ENCODE data around the gene MAST3. TPM values are rescaled to one million over a fixed set of nuclear protein-coding genes. Genes with fewer than 3 reads are reported as not detected.

MAST3 gene
- total RNA-seq, 2 experiments from 2014 or later: 22.9 to 25.1 TPM

DNA sequence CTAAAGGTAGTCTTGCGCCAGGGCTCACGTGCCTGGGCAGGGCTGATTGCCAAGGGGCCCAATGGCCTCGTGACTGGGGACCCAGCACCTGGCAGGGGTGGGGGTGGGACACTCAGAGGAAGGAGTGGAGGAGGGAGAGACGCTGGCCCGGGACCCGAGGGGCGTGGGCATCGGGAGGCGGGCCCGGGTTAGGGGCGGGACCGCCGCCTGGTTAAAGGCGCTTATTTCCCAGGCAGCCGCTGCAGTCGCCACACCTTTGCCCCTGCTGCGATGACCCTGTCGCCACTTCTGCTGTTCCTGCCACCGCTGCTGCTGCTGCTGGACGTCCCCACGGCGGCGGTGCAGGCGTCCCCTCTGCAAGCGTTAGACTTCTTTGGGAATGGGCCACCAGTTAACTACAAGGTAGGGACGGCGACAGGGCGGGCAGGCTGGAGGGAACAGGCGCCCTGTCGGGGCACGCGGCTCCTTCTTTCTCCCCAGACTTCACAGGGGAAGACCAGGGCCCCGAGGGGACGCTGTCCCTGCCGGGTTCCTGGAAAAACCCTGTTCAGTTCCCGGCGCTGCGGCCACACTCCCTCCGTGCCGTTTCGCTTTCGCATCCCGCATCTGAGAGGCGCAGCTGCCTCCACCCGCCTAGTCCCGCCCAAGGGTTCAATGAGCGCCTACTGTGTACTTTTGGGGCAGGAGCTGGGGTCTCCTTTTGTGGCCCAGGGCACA, 76.2 kb downstream of the MAST3 start, which contains the start of gene IFI30:
TSS of gene IFI30 (plus strand) at position 242 of the 717 bp plus-strand sequence. CDS start at position 271, 29 bp downstream.
- H3K27me3 Mint-ChIP-seq (ENCODE audit: low read depth): no peaks in the 10 kb centered on the region
- ChIA-PET CTCF (interaction anchor here (0.7 to 1.3 kb wide), 6 partner anchors 8 to 61 kb away, joined by 3 to 10 read pairs (median 3); partner anchors contain the start of genes MPV17L2 and PIK3R2), POLR2A (interaction anchor here (0.5 to 1.2 kb wide), 3 partner anchors 16 to 266 kb away, joined by 3 to 4 read pairs (median 3); no protein-coding TSS in a partner anchor)
- H3K27ac Mint-ChIP-seq: peak within 1 kb of the TSS; percentile 86
- peak; percentile 72 for DNase-seq
- H3K36me3 Mint-ChIP-seq (ENCODE audit: low read depth): peaks cover 28% of the 10 kb centered on the region
- H3K4me1 Mint-ChIP-seq (ENCODE audit: low read depth): peaks cover 29% of the 10 kb centered on the region
- no peaks in the 10 kb centered on the region for H3K9me3 Mint-ChIP-seq (ENCODE audit: insufficient read depth)
- H3K4me3 Mint-ChIP-seq: peak within 1 kb of the TSS; percentile 89
- ATAC-seq: peak; percentile 83

GRCh38 chr19:18174983-18175382, 77.4 kb downstream of the MAST3 start:
- H3K27me3 Mint-ChIP-seq (ENCODE audit: low read depth): no peaks in the 10 kb centered on the region
- H3K4me1 Mint-ChIP-seq (ENCODE audit: low read depth): peaks cover 29% of the 10 kb centered on the region
- H3K9me3 Mint-ChIP-seq (ENCODE audit: insufficient read depth): no peaks in the 10 kb centered on the region
- ChIA-PET CTCF (interaction anchor here (0.6 to 1.5 kb wide), 3 partner anchors 13 to 154 kb away, joined by 3 read pairs; no protein-coding TSS in a partner anchor), POLR2A (no interaction called here)
- H3K36me3 Mint-ChIP-seq (ENCODE audit: low read depth): peaks cover 31% of the 10 kb centered on the region
- peak overlapping the region; percentile 89 for H3K4me3 Mint-ChIP-seq
- no peak for DNase-seq
- H3K27ac Mint-ChIP-seq: no peak overlapping the region
- ATAC-seq: no peak

GRCh38 chr19:18176367-18177310, 79.1 kb downstream of the MAST3 start:
- Mint-ChIP-seq H3K36me3 (ENCODE audit: low read depth) (peaks cover 31% of the 10 kb centered on the region), H3K27ac (no peak overlapping the region), H3K27me3 (ENCODE audit: low read depth) (no peaks in the 10 kb centered on the region), H3K4me3 (no peak overlapping the region), H3K4me1 (ENCODE audit: low read depth) (peaks cover 29% of the 10 kb centered on the region), H3K9me3 (ENCODE audit: insufficient read depth) (no peaks in the 10 kb centered on the region)
- ATAC-seq: no peak
- CTCF ChIA-PET: interaction anchor here (1.2 to 1.5 kb wide), 2 partner anchors 15 to 75 kb away, joined by 5 read pairs; no protein-coding TSS in a partner anchor
- POLR2A ChIA-PET: no interaction called here
- no peak for DNase-seq

GRCh38 chr19:18179957-18180356, 82.4 kb downstream of the MAST3 start:
- Mint-ChIP-seq H3K4me3 (no peak overlapping the region), H3K4me1 (ENCODE audit: low read depth) (peaks cover 7% of the 10 kb centered on the region), H3K9me3 (ENCODE audit: insufficient read depth) (no peaks in the 10 kb centered on the region), H3K27me3 (ENCODE audit: low read depth) (no peaks in the 10 kb centered on the region), H3K36me3 (ENCODE audit: low read depth) (peaks cover 25% of the 10 kb centered on the region), H3K27ac (no peak overlapping the region)
- POLR2A ChIA-PET: no interaction called here
- CTCF ChIA-PET: interaction anchor here (1.4 to 1.8 kb wide), 2 partner anchors 72 to 208 kb away, joined by 3 to 6 read pairs; no protein-coding TSS in a partner anchor
- no peak for ATAC-seq
- no peak for DNase-seq

- ChIA-PET CTCF (interaction anchor here (1.3 kb wide), 1 partner anchor 69 kb away, joined by 3 read pairs; no protein-coding TSS in a partner anchor), POLR2A (interaction anchor here (1.2 kb wide), 1 partner anchor 9 kb away, joined by 5 read pairs; the partner anchor contains the start of gene MPV17L2)
- Mint-ChIP-seq H3K27me3 (ENCODE audit: low read depth) (no peaks in the 10 kb centered on the region), H3K9me3 (ENCODE audit: insufficient read depth) (no peaks in the 10 kb centered on the region), H3K27ac (no peak overlapping the region), H3K36me3 (ENCODE audit: low read depth) (peaks cover 4% of the 10 kb centered on the region), H3K4me3 (no peak overlapping the region), H3K4me1 (ENCODE audit: low read depth) (no peaks in the 10 kb centered on the region)
- DNase-seq (no peak), ATAC-seq (no peak)
These were observed 86.0 kb downstream of the MAST3 start for GRCh38 chr19:18183529-18183928.

DNA sequence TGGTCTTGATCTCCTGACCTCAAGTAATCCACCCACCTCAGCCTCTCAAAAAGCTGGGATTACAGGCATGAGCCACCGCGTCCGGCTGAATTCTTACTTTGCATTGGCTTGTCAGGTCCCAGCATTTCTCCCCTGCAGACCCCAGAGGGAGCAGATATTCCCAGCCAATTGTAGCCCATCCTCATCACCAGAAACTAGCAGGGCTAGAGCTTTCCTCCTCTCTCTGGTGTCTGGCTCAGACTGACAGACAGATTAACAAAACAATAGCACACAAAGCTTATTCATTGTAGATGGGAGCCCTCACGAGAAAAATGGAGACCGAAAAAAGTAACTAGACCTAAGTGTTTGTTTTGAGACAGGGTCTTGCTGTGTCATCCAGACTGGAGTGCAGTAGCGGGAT, 88.0 kb downstream of the MAST3 start:
- Mint-ChIP-seq H3K27me3 (ENCODE audit: low read depth) (no peaks in the 10 kb centered on the region), H3K9me3 (ENCODE audit: insufficient read depth) (no peaks in the 10 kb centered on the region), H3K27ac (no peak overlapping the region), H3K4me3 (no peak overlapping the region), H3K36me3 (ENCODE audit: low read depth) (no peaks in the 10 kb centered on the region), H3K4me1 (ENCODE audit: low read depth) (no peaks in the 10 kb centered on the region)
- ATAC-seq: no peak
- POLR2A ChIA-PET: interaction anchor here (1.5 kb wide), 1 partner anchor 95 kb away, joined by 3 read pairs; no protein-coding TSS in a partner anchor
- no peak for DNase-seq
- CTCF ChIA-PET: interaction anchor here (0.7 to 1.4 kb wide), 3 partner anchors 94 to 239 kb away, joined by 3 to 5 read pairs (median 4); no protein-coding TSS in a partner anchor

- Mint-ChIP-seq H3K4me3 (no peak overlapping the region), H3K4me1 (ENCODE audit: low read depth) (peaks cover 26% of the 10 kb centered on the region), H3K36me3 (ENCODE audit: low read depth) (peaks cover 3% of the 10 kb centered on the region), H3K27me3 (ENCODE audit: low read depth) (no peaks in the 10 kb centered on the region), H3K9me3 (ENCODE audit: insufficient read depth) (no peaks in the 10 kb centered on the region), H3K27ac (no peak overlapping the region)
- DNase-seq (no peak), ATAC-seq (no peak)
- POLR2A ChIA-PET: interaction anchor here (1.2 kb wide), 1 partner anchor 16 kb away, joined by 3 read pairs; no protein-coding TSS in a partner anchor
- CTCF ChIA-PET: interaction anchor here (5.4 kb wide), 1 partner anchor 13 kb away, joined by 49 read pairs; the partner anchor contains the start of gene RAB3A
These were observed 92.7 kb downstream of the MAST3 start for GRCh38 chr19:18190278-18190677.

GRCh38 chr19:18191640-18192062, 94.1 kb downstream of the MAST3 start:
- ATAC-seq (no peak), DNase-seq (no peak)
- Mint-ChIP-seq H3K4me1 (ENCODE audit: low read depth) (peaks cover 26% of the 10 kb centered on the region), H3K9me3 (ENCODE audit: insufficient read depth) (no peaks in the 10 kb centered on the region), H3K27ac (peak overlapping the region; percentile 93), H3K27me3 (ENCODE audit: low read depth) (no peaks in the 10 kb centered on the region), H3K4me3 (peak overlapping the region; percentile 90), H3K36me3 (ENCODE audit: low read depth) (peaks cover 8% of the 10 kb centered on the region)
- ChIA-PET POLR2A (interaction anchor here (1.0 to 1.9 kb wide), 4 partner anchors 9 to 89 kb away, joined by 3 to 7 read pairs (median 6); partner anchors contain the start of genes JUND and RAB3A), CTCF (interaction anchor here (0.7 to 5.4 kb wide), 21 partner anchors 10 to 225 kb away, joined by 3 to 55 read pairs (median 5); partner anchors contain the start of genes IFI30, JUND, LSM4 and PIK3R2)

GRCh38 chr19:18192673-18193387, 95.3 kb downstream of the MAST3 start, which contains the start of gene MPV17L2:
TSS of gene MPV17L2 (plus strand) at chr19:18193218. CDS start at chr19:18193282, 64 bp downstream.
- Mint-ChIP-seq H3K9me3 (ENCODE audit: insufficient read depth) (no peaks in the 10 kb centered on the region), H3K27ac (peak within 1 kb of the TSS; percentile 93), H3K4me1 (ENCODE audit: low read depth) (peaks cover 26% of the 10 kb centered on the region), H3K4me3 (peak within 1 kb of the TSS; percentile 90), H3K36me3 (ENCODE audit: low read depth) (peaks cover 8% of the 10 kb centered on the region), H3K27me3 (ENCODE audit: low read depth) (no peaks in the 10 kb centered on the region)
- peak; percentile 95 for ATAC-seq
- CTCF ChIA-PET: interaction anchor here (0.6 to 5.4 kb wide), 25 partner anchors 11 to 333 kb away, joined by 3 to 55 read pairs (median 5); partner anchors contain the start of genes IFI30, JUND, PIK3R2 and RAB3A
- POLR2A ChIA-PET: interaction anchor here (0.6 to 3.2 kb wide), 6 partner anchors 10 to 130 kb away, joined by 3 to 14 read pairs (median 4); partner anchors contain the start of genes JUND, LSM4 and RAB3A
- peak; percentile 100 for DNase-seq

- H3K4me1 Mint-ChIP-seq (ENCODE audit: low read depth): peaks cover 26% of the 10 kb centered on the region
- ChIA-PET POLR2A (interaction anchor here (0.6 to 3.2 kb wide), 4 partner anchors 10 to 130 kb away, joined by 3 to 14 read pairs (median 4); partner anchors contain the start of genes JUND and LSM4), CTCF (interaction anchor here (0.6 to 5.4 kb wide), 19 partner anchors 10 to 334 kb away, joined by 3 to 55 read pairs (median 7); partner anchors contain the start of genes IFI30, JUND, PIK3R2 and RAB3A)
- H3K27ac Mint-ChIP-seq: peak overlapping the region; percentile 93
- H3K27me3 Mint-ChIP-seq (ENCODE audit: low read depth): no peaks in the 10 kb centered on the region
- H3K4me3 Mint-ChIP-seq: peak overlapping the region; percentile 90
- DNase-seq (no peak), ATAC-seq (no peak)
- H3K36me3 Mint-ChIP-seq (ENCODE audit: low read depth): peaks cover 8% of the 10 kb centered on the region
- H3K9me3 Mint-ChIP-seq (ENCODE audit: insufficient read depth): no peaks in the 10 kb centered on the region
These were observed 96.0 kb downstream of the MAST3 start for GRCh38 chr19:18193388-18194180.

Measured in activated CD8-positive, alpha-beta T cell treated with anti-CD3 and anti-CD28 coated beads, Interleukin-2, amount 10 ng/mL, durations not matched to agents 7 days and 5 days (primary cell).